ENCODE data around the gene PML. TPM values are rescaled to one million over a fixed set of nuclear protein-coding genes. Genes with fewer than 3 reads are reported as not detected.

Gene PML
- total and polyA plus RNA-seq, 4 donors, result 8.2 to 15.2 (median 10.8) TPM

GRCh38 chr15:73965758-73966113, 28.8 kb upstream of the PML start:
- Histone ChIP-seq H3K27ac (ENCODE audit: low read depth in 1 of 2, low read length in 2 of 2) (no peak overlapping the region), H3K4me3 (ENCODE audit: low read depth in 1 of 3, low read length in 3 of 3) (no peak overlapping the region), H3K36me3 (ENCODE audit: control insufficient read depth in 4 of 4, insufficient read depth in 3 of 4, low read depth in 1 of 4, low read length in 3 of 4) (no peaks in the 10 kb centered on the region), H3K9ac (ENCODE audit: low read depth in 1 of 2, low read length in 2 of 2) (no peak overlapping the region), H3K4me1 (ENCODE audit: control insufficient read depth in 4 of 4, insufficient read depth in 4 of 4, low read length in 3 of 4) (peaks cover 0 to 6% (median 1%) of the 10 kb centered on the region in 4 donors), H3K9me3 (ENCODE audit: control insufficient read depth in 4 of 4, low read length in 3 of 4) (no peaks in the 10 kb centered on the region), H3K27me3 (ENCODE audit: control insufficient read depth in 4 of 4, insufficient read depth in 4 of 4, low read length in 3 of 4) (no peaks in the 10 kb centered on the region)
- no peak for DNase-seq (ENCODE audit: low spot score)
- TF ChIP-seq HNF4A (conservative IDR thresholded peaks at IDR 0.05) (no peak), CTCF (IDR thresholded peaks at IDR 0.05; ENCODE audit: low read depth, low read length, missing input control) (no peak), SP1 (IDR thresholded peaks at IDR 0.05) (no peak), JUND (IDR thresholded peaks at IDR 0.05) (no peak), RAD21 (IDR thresholded peaks at IDR 0.05) (no peak), HNF4G (IDR thresholded peaks at IDR 0.05) (no peak), EGR1 (IDR thresholded peaks at IDR 0.05; ENCODE audit: low read depth in 2 of 2) (no peak), REST (IDR thresholded peaks at IDR 0.05) (no peak), FOXA2 (IDR thresholded peaks at IDR 0.05) (no peak), ATF3 (IDR thresholded peaks at IDR 0.05) (no peak), YY1 (IDR thresholded peaks at IDR 0.05) (no peak)
- WGBS, result 55% methylated on average over 2 of the region's 2 CpGs

- Histone ChIP-seq H3K4me3 (ENCODE audit: low read depth in 1 of 3, low read length in 3 of 3) (no peak overlapping the region), H3K27ac (ENCODE audit: low read depth in 1 of 2, low read length in 2 of 2) (no peak overlapping the region), H3K36me3 (ENCODE audit: control insufficient read depth in 4 of 4, insufficient read depth in 3 of 4, low read depth in 1 of 4, low read length in 3 of 4) (no peaks in the 10 kb centered on the region), H3K9ac (ENCODE audit: low read depth in 1 of 2, low read length in 2 of 2) (no peak overlapping the region), H3K4me1 (ENCODE audit: control insufficient read depth in 4 of 4, insufficient read depth in 4 of 4, low read length in 3 of 4) (peaks cover 0 to 9% (median 6%) of the 10 kb centered on the region in 4 donors), H3K27me3 (ENCODE audit: control insufficient read depth in 4 of 4, insufficient read depth in 4 of 4, low read length in 3 of 4) (no peaks in the 10 kb centered on the region), H3K9me3 (ENCODE audit: control insufficient read depth in 4 of 4, low read length in 3 of 4) (no peaks in the 10 kb centered on the region)
- DNase-seq (ENCODE audit: low spot score), result no peak
- WGBS, result 94% methylated on average over 3 of the region's 3 CpGs
- TF ChIP-seq GABPA (IDR thresholded peaks at IDR 0.05 in 1 of 2, conservative IDR thresholded peaks at IDR 0.05 in 1 of 2), result no peak
- TF ChIP-seq EGR1 (IDR thresholded peaks at IDR 0.05; ENCODE audit: low read depth in 2 of 2), result no peak
- TF ChIP-seq YY1 (IDR thresholded peaks at IDR 0.05), result no peak
- TF ChIP-seq RXRA (IDR thresholded peaks at IDR 0.05), result no peak
- no peak for TF ChIP-seq JUND (IDR thresholded peaks at IDR 0.05)
- no peak for TF ChIP-seq FOXA1 (IDR thresholded peaks at IDR 0.05)
- TF ChIP-seq TAF1 (conservative IDR thresholded peaks at IDR 0.05), result no peak
- TF ChIP-seq REST (IDR thresholded peaks at IDR 0.05), result no peak
- TF ChIP-seq HNF4G (IDR thresholded peaks at IDR 0.05), result no peak
- TF ChIP-seq HNF4A (conservative IDR thresholded peaks at IDR 0.05), result no peak
- no peak for TF ChIP-seq ATF3 (IDR thresholded peaks at IDR 0.05)
- no peak for TF ChIP-seq CTCF (IDR thresholded peaks at IDR 0.05; ENCODE audit: low read depth, low read length, missing input control)
- TF ChIP-seq FOXA2 (IDR thresholded peaks at IDR 0.05), result no peak
- no peak for TF ChIP-seq MAX (IDR thresholded peaks at IDR 0.05)
- no peak for TF ChIP-seq ZBTB33 (IDR thresholded peaks at IDR 0.05)
- TF ChIP-seq RAD21 (IDR thresholded peaks at IDR 0.05), result no peak
- no peak for TF ChIP-seq NR2F2 (IDR thresholded peaks at IDR 0.05)
Observed at GRCh38 chr15:73968461-73968860, 26.1 kb upstream of the PML start.

Measured in liver (tissue), 9 donors.